Activated naive CD8-positive, alpha-beta T cell treated with anti-CD3 and anti-CD28 coated beads, Interleukin-2, amount 50 U/mL, for 24 hours (primary cell): Measurements from ENCODE around the gene ACTRT2.

ENCODE experiments used
- ATAC-seq: fragments of 150-1000 bp; cut with Tn5 transposase; one replicate; pipeline ENCODE4 v1.10.0; 2021
- DNase-seq: peaks from one replicate; pipeline ENCODE4 v3.0.0; 2021
- H3K27ac Mint-ChIP-seq: one replicate; pipeline ENCODE4 v1.8.0; 2021; ENCODE audit warnings: mild to moderate bottlenecking, mixed read lengths
- H3K27me3 Mint-ChIP-seq: one replicate; pipeline ENCODE4 v1.8.0; 2021; ENCODE audit warnings: mixed read lengths
- H3K36me3 Mint-ChIP-seq: one replicate; pipeline ENCODE4 v1.8.0; 2021; ENCODE audit warnings: low read depth, mixed read lengths
- H3K4me1 Mint-ChIP-seq: one replicate; pipeline ENCODE4 v1.8.0; 2021; ENCODE audit warnings: mixed read lengths
- H3K4me3 Mint-ChIP-seq: one replicate; pipeline ENCODE4 v1.8.0; 2021; ENCODE audit warnings: mild to moderate bottlenecking, moderate library complexity, mixed read lengths
- H3K9me3 Mint-ChIP-seq: one replicate; pipeline ENCODE4 v1.8.0; 2021; ENCODE audit warnings: mixed read lengths

ACTRT2 gene

GRCh38 chr1:3004285-3005205 is 16.7 kb upstream of the ACTRT2 start:
- H3K4me1 Mint-ChIP-seq = no peaks in the 10 kb centered on the region
- peaks cover 23% of the 10 kb centered on the region for H3K9me3 Mint-ChIP-seq
- H3K36me3 Mint-ChIP-seq = peaks cover 6% of the 10 kb centered on the region
- DNase-seq = no peak
- H3K4me3 Mint-ChIP-seq = no peak overlapping the region
- no peak overlapping the region for H3K27ac Mint-ChIP-seq
- H3K27me3 Mint-ChIP-seq = peaks cover 8% of the 10 kb centered on the region
- no peak for ATAC-seq

- H3K27me3 Mint-ChIP-seq = peaks cover 8% of the 10 kb centered on the region
- H3K4me3 Mint-ChIP-seq = no peak overlapping the region
Measured at GRCh38 chr1:3005771-3006170, 15.5 kb upstream of the ACTRT2 start.

GRCh38 chr1:3007298-3008147 is 13.7 kb upstream of the ACTRT2 start:
- no peak for DNase-seq
- no peaks in the 10 kb centered on the region for H3K4me1 Mint-ChIP-seq

More at GRCh38 chr1:3005771-3006170, 15.5 kb upstream of the ACTRT2 start:
- Mint-ChIP-seq H3K36me3 (peaks cover 6% of the 10 kb centered on the region), H3K9me3 (peaks cover 23% of the 10 kb centered on the region), H3K27ac (no peak overlapping the region), H3K4me1 (no peaks in the 10 kb centered on the region)
- DNase-seq (no peak), ATAC-seq (no peak)

GRCh38 chr1:3009021-3009420 is 12.2 kb upstream of the ACTRT2 start:
- H3K9me3 Mint-ChIP-seq = peaks cover 23% of the 10 kb centered on the region
- peaks cover 3% of the 10 kb centered on the region for H3K4me1 Mint-ChIP-seq
- ATAC-seq = no peak
- H3K36me3 Mint-ChIP-seq = peaks cover 6% of the 10 kb centered on the region
- no peak for DNase-seq
- H3K27ac Mint-ChIP-seq = no peak overlapping the region
- no peak overlapping the region for H3K4me3 Mint-ChIP-seq
- peaks cover 13% of the 10 kb centered on the region for H3K27me3 Mint-ChIP-seq

More at GRCh38 chr1:3007298-3008147, 13.7 kb upstream of the ACTRT2 start:
- peaks cover 8% of the 10 kb centered on the region for H3K27me3 Mint-ChIP-seq
- ATAC-seq = no peak
- no peak overlapping the region for H3K27ac Mint-ChIP-seq
- no peak overlapping the region for H3K4me3 Mint-ChIP-seq
- peaks cover 6% of the 10 kb centered on the region for H3K36me3 Mint-ChIP-seq
- peaks cover 23% of the 10 kb centered on the region for H3K9me3 Mint-ChIP-seq

- Mint-ChIP-seq H3K9me3 (peaks cover 23% of the 10 kb centered on the region), H3K4me3 (no peak overlapping the region), H3K4me1 (peaks cover 3% of the 10 kb centered on the region), H3K36me3 (peaks cover 6% of the 10 kb centered on the region), H3K27ac (no peak overlapping the region), H3K27me3 (peaks cover 13% of the 10 kb centered on the region)
- ATAC-seq (no peak), DNase-seq (no peak)
Measured at GRCh38 chr1:3009556-3009955, 11.7 kb upstream of the ACTRT2 start.

- peaks cover 13% of the 10 kb centered on the region for H3K27me3 Mint-ChIP-seq
- ATAC-seq = no peak
Measured at GRCh38 chr1:3011127-3011526, 10.1 kb upstream of the ACTRT2 start.

GRCh38 chr1:3011631-3012455 is 9.4 kb upstream of the ACTRT2 start:
- H3K4me1 Mint-ChIP-seq = peaks cover 3% of the 10 kb centered on the region
- no peak overlapping the region for H3K4me3 Mint-ChIP-seq
- H3K36me3 Mint-ChIP-seq = peaks cover 6% of the 10 kb centered on the region
- H3K27ac Mint-ChIP-seq = no peak overlapping the region
- DNase-seq = no peak
- peaks cover 15% of the 10 kb centered on the region for H3K9me3 Mint-ChIP-seq
- peaks cover 13% of the 10 kb centered on the region for H3K27me3 Mint-ChIP-seq
- no peak for ATAC-seq

More at GRCh38 chr1:3011127-3011526, 10.1 kb upstream of the ACTRT2 start:
- DNase-seq = no peak
- no peak overlapping the region for H3K4me3 Mint-ChIP-seq
- H3K4me1 Mint-ChIP-seq = peaks cover 3% of the 10 kb centered on the region
- no peak overlapping the region for H3K27ac Mint-ChIP-seq
- H3K36me3 Mint-ChIP-seq = peaks cover 6% of the 10 kb centered on the region
- peaks cover 23% of the 10 kb centered on the region for H3K9me3 Mint-ChIP-seq

GRCh38 chr1:3012456-3013291 is 8.6 kb upstream of the ACTRT2 start:
- Mint-ChIP-seq H3K27me3 (peaks cover 13% of the 10 kb centered on the region), H3K36me3 (peaks cover 5% of the 10 kb centered on the region), H3K9me3 (peaks cover 9% of the 10 kb centered on the region), H3K4me1 (peaks cover 3% of the 10 kb centered on the region), H3K4me3 (no peak overlapping the region), H3K27ac (no peak overlapping the region)
- peak; percentile 70 for DNase-seq
- no peak for ATAC-seq

GRCh38 chr1:3013371-3014049 is 7.8 kb upstream of the ACTRT2 start:
- H3K4me3 Mint-ChIP-seq = no peak overlapping the region
- peaks cover 1% of the 10 kb centered on the region for H3K9me3 Mint-ChIP-seq
- H3K27ac Mint-ChIP-seq = no peak overlapping the region
- H3K36me3 Mint-ChIP-seq = no peaks in the 10 kb centered on the region
- no peak for DNase-seq
- ATAC-seq = no peak
- peaks cover 8% of the 10 kb centered on the region for H3K27me3 Mint-ChIP-seq
- peaks cover 3% of the 10 kb centered on the region for H3K4me1 Mint-ChIP-seq

- Mint-ChIP-seq H3K27ac (no peak overlapping the region), H3K36me3 (no peaks in the 10 kb centered on the region), H3K4me1 (peaks cover 3% of the 10 kb centered on the region), H3K9me3 (no peaks in the 10 kb centered on the region), H3K27me3 (peaks cover 8% of the 10 kb centered on the region), H3K4me3 (no peak overlapping the region)
- no peak for ATAC-seq
- no peak for DNase-seq
Measured at GRCh38 chr1:3014050-3014440, 7.2 kb upstream of the ACTRT2 start.

GRCh38 chr1:3014443-3015268 is 6.6 kb upstream of the ACTRT2 start:
- Mint-ChIP-seq H3K27me3 (peaks cover 8% of the 10 kb centered on the region), H3K4me3 (no peak overlapping the region), H3K27ac (no peak overlapping the region), H3K36me3 (no peaks in the 10 kb centered on the region), H3K4me1 (peaks cover 3% of the 10 kb centered on the region), H3K9me3 (no peaks in the 10 kb centered on the region)
- DNase-seq (no peak), ATAC-seq (no peak)

- no peak overlapping the region for H3K4me3 Mint-ChIP-seq
- no peak for DNase-seq
- no peak for ATAC-seq
- no peak overlapping the region for H3K27ac Mint-ChIP-seq
- peaks cover 3% of the 10 kb centered on the region for H3K4me1 Mint-ChIP-seq
- no peaks in the 10 kb centered on the region for H3K9me3 Mint-ChIP-seq
- no peaks in the 10 kb centered on the region for H3K36me3 Mint-ChIP-seq
- H3K27me3 Mint-ChIP-seq = peaks cover 8% of the 10 kb centered on the region
Measured at GRCh38 chr1:3015269-3015635, 6.0 kb upstream of the ACTRT2 start.
